ENCODE data around the gene FGD2. TPM values are rescaled to one million over a fixed set of nuclear protein-coding genes. Genes with fewer than 3 reads are reported as not detected.

Gene FGD2
- total RNA-seq, 1 donor from 2014 or later, result 0.58 TPM

DNA sequence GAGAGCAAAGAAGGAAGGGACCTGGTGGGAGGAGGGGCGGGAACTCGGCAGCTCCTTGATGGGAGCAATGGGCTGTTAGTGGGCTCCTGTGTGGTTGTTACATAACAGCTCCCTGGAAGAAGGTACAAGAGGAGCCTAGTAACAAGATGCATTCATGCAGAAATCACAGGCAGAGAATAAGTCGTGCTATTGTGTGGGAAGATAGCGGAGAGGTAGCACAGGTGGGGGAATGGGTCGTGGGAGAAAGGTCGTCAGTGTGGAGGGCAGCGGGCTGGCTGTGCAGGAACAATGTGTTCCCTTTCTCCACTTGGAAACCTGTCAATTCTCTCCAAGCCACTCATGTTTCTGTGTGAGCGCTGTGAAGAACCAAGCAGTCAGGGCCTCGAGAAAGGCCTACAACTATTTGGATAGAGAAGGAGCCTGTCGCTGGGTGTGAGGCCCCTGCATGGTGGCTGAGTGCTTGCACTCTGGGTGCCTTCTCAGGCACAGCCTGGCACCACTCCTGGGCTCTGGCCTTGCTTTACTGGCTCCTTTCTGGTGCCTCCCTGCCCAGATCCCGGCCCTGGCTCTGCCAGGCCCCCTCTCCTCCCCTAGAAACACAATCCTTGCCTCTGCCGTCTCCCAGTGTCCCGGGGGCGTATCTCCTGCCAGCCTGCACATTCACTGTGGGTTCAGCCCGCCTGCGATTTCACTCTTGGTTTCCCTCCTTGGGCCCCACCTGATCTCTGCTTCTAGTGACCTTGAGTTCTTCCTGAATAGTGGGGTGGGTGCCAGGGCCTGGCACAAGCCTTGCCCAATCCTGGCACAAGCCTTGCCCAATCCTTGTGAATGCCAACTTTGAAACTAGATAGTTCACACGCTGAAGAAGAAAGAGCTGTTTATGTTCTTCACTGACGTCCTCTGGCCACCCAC lies 7.4 kb upstream of the FGD2 start:
- no peaks in the 10 kb centered on the region for H3K36me3 Mint-ChIP-seq (ENCODE audit: low read depth)
- H3K4me1 Mint-ChIP-seq, result no peaks in the 10 kb centered on the region
- H3K27me3 Mint-ChIP-seq, result peaks cover 29% of the 10 kb centered on the region
- H3K4me3 Mint-ChIP-seq, result no peak overlapping the region
- intact Hi-C loops (cut with micrococcal nuclease), result no loop called here
- H3K9me3 Mint-ChIP-seq, result no peaks in the 10 kb centered on the region
- H3K27ac Mint-ChIP-seq, result no peak overlapping the region
- no peak for DNase-seq

DNA sequence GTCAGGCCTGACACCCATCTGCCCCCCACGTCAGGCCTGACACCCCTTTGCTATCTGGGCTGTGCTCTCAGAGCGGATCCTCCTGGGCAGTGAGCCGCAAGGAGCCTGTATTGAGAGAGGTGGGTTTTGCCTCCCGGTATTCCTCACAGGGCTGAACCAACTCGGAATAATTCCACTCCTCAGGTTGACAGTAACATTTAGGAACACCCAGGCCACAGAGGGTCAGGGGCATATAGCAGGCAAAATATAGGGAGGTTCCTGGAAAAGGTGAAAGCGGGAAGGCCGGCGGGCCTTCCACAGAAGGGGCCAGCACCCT lies 6.8 kb upstream of the FGD2 start:
- no peaks in the 10 kb centered on the region for H3K36me3 Mint-ChIP-seq (ENCODE audit: low read depth)
- H3K4me3 Mint-ChIP-seq, result no peak overlapping the region
- intact Hi-C loops (cut with micrococcal nuclease), result no loop called here
- H3K4me1 Mint-ChIP-seq, result no peaks in the 10 kb centered on the region
- no peak overlapping the region for H3K27ac Mint-ChIP-seq
- no peak for DNase-seq
- H3K9me3 Mint-ChIP-seq, result no peaks in the 10 kb centered on the region
- H3K27me3 Mint-ChIP-seq, result peaks cover 25% of the 10 kb centered on the region

DNA sequence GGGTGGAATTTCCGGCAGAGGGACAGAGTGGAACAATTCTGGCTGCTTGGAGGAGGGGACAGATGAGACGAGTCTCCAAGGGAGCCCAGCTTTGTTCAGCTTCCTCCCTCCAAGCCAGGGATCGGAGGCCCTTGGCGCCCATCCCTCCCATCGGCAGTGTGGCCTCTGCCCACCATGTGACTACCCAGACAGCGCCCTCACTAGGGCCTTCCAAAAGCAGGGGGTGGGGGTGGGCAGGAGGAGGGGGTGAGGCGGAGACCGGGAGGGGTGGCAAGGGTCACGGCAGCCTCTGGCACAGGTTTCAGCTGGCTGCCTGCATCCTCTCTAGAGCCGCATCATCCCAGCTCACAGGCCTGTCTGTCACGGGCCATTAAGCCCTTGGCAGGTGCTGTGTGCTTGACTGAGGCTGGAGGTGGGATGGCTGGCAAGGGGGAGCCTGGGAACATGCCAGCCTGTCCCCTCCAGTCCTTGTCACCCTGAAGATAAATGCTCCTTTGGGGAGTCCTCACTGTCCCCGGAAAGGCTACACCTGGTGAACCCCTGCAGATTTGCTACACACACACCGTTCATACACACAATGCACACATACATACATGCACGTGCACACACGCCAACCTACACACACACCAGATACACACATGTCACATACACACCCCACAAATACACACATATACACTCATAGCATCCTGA lies 6.2 kb upstream of the FGD2 start:
- Mint-ChIP-seq H3K4me3 (no peak overlapping the region), H3K9me3 (no peaks in the 10 kb centered on the region), H3K4me1 (no peaks in the 10 kb centered on the region), H3K36me3 (ENCODE audit: low read depth) (no peaks in the 10 kb centered on the region), H3K27ac (no peak overlapping the region), H3K27me3 (peaks cover 21% of the 10 kb centered on the region)
- intact Hi-C loops (cut with micrococcal nuclease), result no loop called here
- DNase-seq, result no peak

DNA sequence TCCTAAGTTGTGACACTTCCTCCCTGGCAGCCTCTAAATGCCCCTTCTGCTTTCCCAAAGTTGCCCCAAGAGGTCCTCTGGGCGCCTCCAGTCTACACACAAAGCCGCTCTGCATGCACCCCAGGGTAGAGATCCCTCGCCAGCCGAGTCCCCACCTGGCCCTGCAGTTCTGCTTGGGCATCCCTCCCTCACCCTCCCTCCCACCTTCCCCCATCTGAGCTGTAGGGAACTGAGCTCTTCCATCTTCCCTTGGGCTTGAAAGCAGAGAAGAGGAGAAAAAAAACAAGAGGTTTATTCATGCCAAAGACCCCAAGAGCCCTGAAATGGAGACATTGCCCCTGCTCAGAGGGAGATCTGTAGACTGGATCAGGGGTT lies 5.7 kb upstream of the FGD2 start:
- Mint-ChIP-seq H3K27ac (no peak overlapping the region), H3K9me3 (no peaks in the 10 kb centered on the region), H3K27me3 (peaks cover 18% of the 10 kb centered on the region), H3K36me3 (ENCODE audit: low read depth) (no peaks in the 10 kb centered on the region), H3K4me1 (no peaks in the 10 kb centered on the region), H3K4me3 (no peak overlapping the region)
- DNase-seq, result no peak
- intact Hi-C loops (cut with micrococcal nuclease), result no loop called here

DNA sequence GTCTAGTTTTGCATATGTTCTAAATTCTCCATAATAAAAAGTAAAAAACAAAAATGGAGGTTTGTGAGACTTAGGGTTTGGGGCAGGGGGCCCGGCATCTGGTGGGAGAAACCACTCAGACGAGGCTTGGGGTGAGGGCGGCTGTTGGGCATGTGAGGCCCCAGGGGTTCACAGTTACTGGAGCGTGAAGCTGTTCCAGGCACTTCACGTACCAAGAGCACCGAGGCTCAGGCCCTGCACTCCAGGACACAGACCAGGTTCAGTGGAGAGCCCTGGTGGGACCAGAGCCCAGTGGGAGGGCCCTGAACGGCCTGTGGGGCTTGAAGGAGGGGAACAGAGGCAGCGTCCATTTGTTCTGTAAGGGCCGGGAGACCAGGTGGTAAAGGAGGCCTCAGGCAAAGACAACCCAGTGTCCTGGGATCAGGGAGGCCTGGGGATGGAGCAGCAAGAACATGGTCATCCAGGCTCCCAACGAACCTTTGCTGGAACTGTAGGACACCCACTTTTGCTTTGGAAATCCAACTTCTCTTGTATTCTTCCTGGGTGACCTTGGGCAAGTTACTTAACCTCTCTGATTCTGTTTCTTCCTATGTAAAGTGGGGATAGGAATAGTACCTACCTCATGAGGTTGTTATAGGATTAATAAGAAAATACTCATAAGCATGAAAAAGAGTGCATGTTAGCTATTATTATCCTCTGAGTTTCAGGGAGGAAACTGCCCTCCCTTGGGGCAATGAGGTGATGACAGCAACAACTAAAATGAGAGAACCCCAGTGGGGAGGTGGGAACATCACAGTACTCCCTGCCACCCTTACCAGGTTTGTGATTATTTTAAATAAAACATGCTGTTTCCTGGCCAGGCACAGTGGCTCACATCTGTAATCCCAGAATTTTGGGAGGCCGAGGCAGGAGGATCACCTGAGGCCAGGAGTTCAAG lies 1.1 kb upstream of the FGD2 start:
- Mint-ChIP-seq H3K27me3 (peaks cover 7% of the 10 kb centered on the region), H3K9me3 (no peaks in the 10 kb centered on the region), H3K27ac (no peak overlapping the region), H3K4me3 (no peak overlapping the region), H3K36me3 (ENCODE audit: low read depth) (no peaks in the 10 kb centered on the region), H3K4me1 (peaks cover 12% of the 10 kb centered on the region)
- DNase-seq, result no peak
- intact Hi-C loops (cut with micrococcal nuclease), result no loop called here

GRCh38 chr6:37005827-37006567 lies 542 bp downstream of the FGD2 start:
- intact Hi-C loops (cut with micrococcal nuclease), result no loop called here
- H3K27ac Mint-ChIP-seq, result no peak overlapping the region

GRCh38 chr6:37006793-37007339 lies 1.4 kb downstream of the FGD2 start:
- Mint-ChIP-seq H3K27ac (no peak overlapping the region), H3K4me3 (no peak overlapping the region), H3K4me1 (peaks cover 12% of the 10 kb centered on the region), H3K9me3 (no peaks in the 10 kb centered on the region), H3K27me3 (peaks cover 5% of the 10 kb centered on the region), H3K36me3 (ENCODE audit: low read depth) (no peaks in the 10 kb centered on the region)
- intact Hi-C loops (cut with micrococcal nuclease), result no loop called here
- no peak for DNase-seq

More at GRCh38 chr6:37005827-37006567, 542 bp downstream of the FGD2 start:
- no peak overlapping the region for H3K4me3 Mint-ChIP-seq
- peaks cover 7% of the 10 kb centered on the region for H3K27me3 Mint-ChIP-seq
- DNase-seq, result no peak
- no peaks in the 10 kb centered on the region for H3K36me3 Mint-ChIP-seq (ENCODE audit: low read depth)
- H3K4me1 Mint-ChIP-seq, result peaks cover 12% of the 10 kb centered on the region
- no peaks in the 10 kb centered on the region for H3K9me3 Mint-ChIP-seq

- H3K36me3 Mint-ChIP-seq (ENCODE audit: low read depth), result no peaks in the 10 kb centered on the region
- no peaks in the 10 kb centered on the region for H3K9me3 Mint-ChIP-seq
- peaks cover 12% of the 10 kb centered on the region for H3K4me1 Mint-ChIP-seq
- H3K27ac Mint-ChIP-seq, result no peak overlapping the region
- no peak for DNase-seq
- H3K4me3 Mint-ChIP-seq, result no peak overlapping the region
- H3K27me3 Mint-ChIP-seq, result no peaks in the 10 kb centered on the region
- intact Hi-C loops (cut with micrococcal nuclease), result no loop called here
These were observed 2.0 kb downstream of the FGD2 start for GRCh38 chr6:37007340-37008043.

DNA sequence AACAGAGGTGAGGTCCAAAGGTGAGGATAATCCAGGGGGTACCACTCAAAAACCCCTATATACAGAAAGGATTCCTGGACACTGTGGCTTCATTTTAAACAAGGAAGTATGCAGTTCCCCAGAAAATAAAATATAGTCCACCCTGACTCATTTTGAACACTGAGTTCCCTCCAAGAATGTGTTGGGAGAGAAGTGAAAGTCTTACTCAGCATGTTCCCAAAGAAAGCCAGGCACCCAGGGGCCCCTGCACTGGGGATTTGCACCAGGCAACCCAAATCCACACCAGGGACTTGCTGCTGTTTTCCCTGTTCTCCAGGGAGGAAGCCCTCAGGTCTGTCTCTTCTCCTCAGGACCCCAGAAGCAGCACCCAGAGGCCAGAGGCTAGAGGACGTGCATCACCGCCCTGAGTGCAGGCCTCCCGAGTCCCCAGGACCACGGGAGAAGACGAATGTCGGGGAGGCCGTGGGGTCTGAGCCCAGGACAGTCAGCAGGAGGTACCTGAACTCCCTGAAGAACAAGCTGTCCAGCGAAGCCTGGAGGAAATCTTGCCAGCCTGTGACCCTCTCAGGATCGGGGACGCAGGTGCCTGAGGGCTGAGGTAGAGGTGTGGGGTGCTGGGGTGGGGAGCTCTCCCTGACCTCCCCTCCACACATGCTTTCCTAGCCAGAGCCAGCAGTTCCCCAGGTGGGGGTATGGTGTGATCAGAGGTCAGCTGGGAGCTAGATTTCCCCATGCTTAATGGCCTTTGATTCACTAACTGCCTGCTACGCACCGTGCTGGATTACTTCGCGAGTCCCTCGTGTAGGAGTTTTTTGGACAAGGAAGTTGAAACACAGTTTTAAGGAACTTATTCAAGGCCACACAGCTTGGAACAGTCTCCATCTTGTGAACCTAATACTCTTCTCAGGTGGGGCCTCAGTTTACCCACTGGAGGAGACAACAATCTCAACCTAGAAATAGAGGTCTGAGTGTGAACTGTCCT lies 3.3 kb downstream of the FGD2 start:
- intact Hi-C loops (cut with micrococcal nuclease), result no loop called here
- Mint-ChIP-seq H3K36me3 (ENCODE audit: low read depth) (no peaks in the 10 kb centered on the region), H3K9me3 (no peaks in the 10 kb centered on the region), H3K4me3 (no peak overlapping the region), H3K27ac (no peak overlapping the region), H3K27me3 (no peaks in the 10 kb centered on the region), H3K4me1 (peaks cover 12% of the 10 kb centered on the region)
- no peak for DNase-seq

- no peaks in the 10 kb centered on the region for H3K27me3 Mint-ChIP-seq
- intact Hi-C loops (cut with micrococcal nuclease), result no loop called here
These were observed 5.0 kb downstream of the FGD2 start for GRCh38 chr6:37010402-37010892.

GRCh38 chr6:37011656-37012378 lies 6.4 kb downstream of the FGD2 start:
- DNase-seq, result no peak
- Mint-ChIP-seq H3K36me3 (ENCODE audit: low read depth) (no peaks in the 10 kb centered on the region), H3K4me3 (no peak overlapping the region), H3K27me3 (no peaks in the 10 kb centered on the region), H3K27ac (no peak overlapping the region), H3K9me3 (no peaks in the 10 kb centered on the region), H3K4me1 (peaks cover 3% of the 10 kb centered on the region)
- intact Hi-C loops (cut with micrococcal nuclease), result no loop called here

More at GRCh38 chr6:37010402-37010892, 5.0 kb downstream of the FGD2 start:
- no peak for DNase-seq
- no peaks in the 10 kb centered on the region for H3K36me3 Mint-ChIP-seq (ENCODE audit: low read depth)
- no peak overlapping the region for H3K27ac Mint-ChIP-seq
- H3K4me1 Mint-ChIP-seq, result peaks cover 12% of the 10 kb centered on the region
- H3K9me3 Mint-ChIP-seq, result no peaks in the 10 kb centered on the region
- no peak overlapping the region for H3K4me3 Mint-ChIP-seq

All from activated CD4-positive, alpha-beta T cell treated with anti-CD3 and anti-CD28 coated beads, Interleukin-2, amount 10 ng/mL, durations not matched to agents 24 days and 14 days (primary cell).